H1 (cell line): Measurements from ENCODE around the gene HDHD5. TPM values are rescaled to one million over a fixed set of nuclear protein-coding genes. Genes with fewer than 3 reads are reported as not detected.

Experiments
- CTCF ChIA-PET: fragments of 300-600 bp; sonication (Branson Sonifier 250); formaldehyde crosslinking; loops from one replicate; lab custom pipeline; 2021; ENCODE audit not compliant: partially characterized antibody; lab: Charles Lee
- POLR2A ChIA-PET: fragments of 300-600 bp; sonication (Branson Sonifier 250); formaldehyde crosslinking; loops from one replicate; lab custom pipeline; 2021; ENCODE audit warnings: inconsistent platforms; ENCODE audit not compliant: partially characterized antibody; lab: Charles Lee
- DNase-seq, 2 experiments: peaks; one replicate each; pipeline versions ENCODE4 v3.0.0 to v3.0.0-alpha.2; 2010 to 2022; ENCODE audit warnings: low spot score in 2 of 2, low read depth in 1 of 2, mixed read lengths in 1 of 2
- FAIRE-seq: peaks from 2 replicates; lab custom pipeline; 2011; peaks lifted over from hg19 to GRCh38; lab: Jason Lieb, UNC
- H2AFZ ChIP-seq: 2 replicates; pipeline ENCODE4 v1.8.1; 2012; ENCODE audit warnings: low read length, inconsistent platforms
- H2AK5ac ChIP-seq: 2 replicates; pipeline ENCODE4 v1.6.1; 2013; ENCODE audit warnings: low read depth, low read length
- H2BK120ac ChIP-seq: replicated peaks from 2 replicates; pipeline ENCODE3; 2013; ENCODE audit warnings: low read depth, low read length, inconsistent platforms
- H2BK12ac ChIP-seq: 2 replicates; pipeline ENCODE4 v1.6.1; 2013; ENCODE audit warnings: low read depth, low read length
- H2BK15ac ChIP-seq: 2 replicates; pipeline ENCODE4 v1.6.1; 2013; ENCODE audit warnings: low read length
- H2BK20ac ChIP-seq: 2 replicates; pipeline ENCODE4 v1.6.1; 2013; ENCODE audit warnings: low read length
- H2BK5ac ChIP-seq: 2 replicates; pipeline ENCODE4 v1.6.1; 2013; ENCODE audit warnings: low read depth, low read length
- H3K14ac ChIP-seq: 2 replicates; pipeline ENCODE4 v1.6.1; 2013; ENCODE audit warnings: inconsistent platforms; ENCODE audit not compliant: insufficient read length
- H3K18ac ChIP-seq: 2 replicates; pipeline ENCODE4 v1.6.1; 2013; ENCODE audit warnings: low read length; ENCODE audit errors: extremely low read depth
- H3K23ac ChIP-seq: 2 replicates; pipeline ENCODE4 v1.6.1; 2013; ENCODE audit warnings: inconsistent platforms; ENCODE audit not compliant: insufficient read length
- H3K23me2 ChIP-seq: 2 replicates; pipeline ENCODE4 v1.6.1; 2013; ENCODE audit warnings: low read depth, low read length
- H3K27ac ChIP-seq: 2 replicates; pipeline ENCODE4 v1.6.1; 2011; ENCODE audit warnings: low read depth, low read length, inconsistent platforms
- H3K27me3 ChIP-seq, 4 experiments: replicated peaks in 1 of 4; 1 replicate in 1 of 4; 2 replicates in 3 of 4; pipeline versions ENCODE4 v1.6.1 to v1.8.1; 2011 to 2013; ENCODE audit warnings: low read length in 3 of 4, mild to moderate bottlenecking in 3 of 4, inconsistent platforms in 2 of 4, mixed read lengths in 2 of 4, moderate library complexity in 1 of 4; ENCODE audit not compliant: control insufficient read depth in 3 of 4, insufficient read depth in 3 of 4; ENCODE audit errors: extremely low read depth in 1 of 4
- H3K36me3 ChIP-seq, 4 experiments: 2 replicates each; pipeline versions ENCODE4 v1.6.1 to v1.8.1; 2011 to 2013; ENCODE audit warnings: mild to moderate bottlenecking in 4 of 4, low read length in 3 of 4, moderate library complexity in 2 of 4, control low read depth in 1 of 4, inconsistent platforms in 1 of 4; ENCODE audit not compliant: insufficient read depth in 4 of 4, control insufficient read depth in 2 of 4
- H3K4ac ChIP-seq: replicated peaks from 2 replicates; pipeline ENCODE3; 2013; ENCODE audit warnings: low read length, low read depth, mixed read lengths, inconsistent platforms; ENCODE audit not compliant: insufficient read length
- H3K4me1 ChIP-seq, 4 experiments: replicated peaks in 1 of 4; 1 replicate in 1 of 4; 2 replicates in 3 of 4; pipeline versions ENCODE4 v1.6.1 to v1.8.1; 2011 to 2013; ENCODE audit warnings: low read length in 3 of 4, inconsistent platforms in 2 of 4, mixed read lengths in 1 of 4; ENCODE audit not compliant: insufficient read depth in 4 of 4, control insufficient read depth in 3 of 4
- H3K4me2 ChIP-seq, 2 experiments: 2 replicates each; pipeline versions ENCODE4 v1.6.1 to v1.8.1; 2011 to 2013; ENCODE audit warnings: low read depth in 2 of 2, low read length in 2 of 2, control low read depth in 1 of 2, inconsistent platforms in 1 of 2, mild to moderate bottlenecking in 1 of 2; ENCODE audit not compliant: insufficient read depth in 1 of 2
- H3K4me3 ChIP-seq, 4 experiments: fragments of 200-600, 300-600 bp in 1 of 4; sonication (generic), shearing (Covaris generic), sonication (Bioruptor Twin) in 1 of 4; 2 replicates each; pipeline versions ENCODE4 v1.5.1 to v1.8.1; 2011 to 2016; ENCODE audit warnings: low read length in 4 of 4, low read depth in 3 of 4, control low read depth in 2 of 4, inconsistent platforms in 2 of 4, mild to moderate bottlenecking in 2 of 4, mixed read lengths in 1 of 4, moderate library complexity in 1 of 4; ENCODE audit not compliant: insufficient read depth in 2 of 4; ENCODE audit errors: extremely low read depth in 1 of 4
- H3K56ac ChIP-seq: replicated peaks from 2 replicates; pipeline ENCODE3; 2013; ENCODE audit warnings: low read depth, mild to moderate bottlenecking, mixed read lengths, low read length, inconsistent platforms; ENCODE audit not compliant: insufficient read length
- H3K79me1 ChIP-seq: 2 replicates; pipeline ENCODE4 v1.6.1; 2013; ENCODE audit warnings: low read depth, low read length, control low read depth
- H3K79me2 ChIP-seq, 2 experiments: 2 replicates each; pipeline versions ENCODE4 v1.6.1 to v1.8.1; 2012 to 2013; ENCODE audit warnings: low read length in 2 of 2, mild to moderate bottlenecking in 2 of 2, inconsistent platforms in 1 of 2; ENCODE audit not compliant: insufficient read depth in 2 of 2, control insufficient read depth in 1 of 2
- H3K9ac ChIP-seq, 4 experiments: replicated peaks in 1 of 4; 1 replicate in 1 of 4; 2 replicates in 3 of 4; pipeline versions ENCODE4 v1.6.1 to v1.8.1; 2011 to 2013; ENCODE audit warnings: low read depth in 3 of 4, low read length in 3 of 4, control low read depth in 2 of 4, mild to moderate bottlenecking in 2 of 4, moderate library complexity in 2 of 4, inconsistent platforms in 1 of 4; ENCODE audit errors: extremely low read depth in 1 of 4
- H3K9me3 ChIP-seq, 2 experiments: 2 replicates each; pipeline versions ENCODE4 v1.6.1 to v1.8.1; 2012 to 2013; ENCODE audit warnings: mild to moderate bottlenecking in 2 of 2, moderate library complexity in 2 of 2, control low read depth in 1 of 2, inconsistent platforms in 1 of 2, low read depth in 1 of 2, low read length in 1 of 2, mixed read lengths in 1 of 2; ENCODE audit not compliant: insufficient read depth in 2 of 2
- H4K20me1 ChIP-seq, 2 experiments: replicated peaks in 1 of 2; 2 replicates each; pipeline versions ENCODE3 to v1.8.1; 2011 to 2013; ENCODE audit warnings: inconsistent platforms in 2 of 2, low read length in 2 of 2, mild to moderate bottlenecking in 1 of 2; ENCODE audit not compliant: insufficient read depth in 2 of 2, control insufficient read depth in 1 of 2
- H4K5ac ChIP-seq: 2 replicates; pipeline ENCODE4 v1.6.1; 2013; ENCODE audit warnings: low read length, low read depth, mixed read lengths, inconsistent platforms; ENCODE audit not compliant: insufficient read length
- H4K8ac ChIP-seq: 2 replicates; pipeline ENCODE4 v1.8.0; 2013; ENCODE audit warnings: mild to moderate bottlenecking, moderate library complexity, low read length, inconsistent platforms; ENCODE audit not compliant: insufficient read depth; ENCODE audit errors: extremely low read depth
- H4K91ac ChIP-seq: replicated peaks from 2 replicates; pipeline ENCODE3; 2013; ENCODE audit warnings: low read length, mixed read lengths, inconsistent platforms; ENCODE audit not compliant: insufficient read length
- RAD21 ChIP-seq, 2 experiments: IDR thresholded peaks in 1 of 2; conservative IDR thresholded peaks in 1 of 2; 2 replicates each; pipeline ENCODE4 v1.6.1; 2011; ENCODE audit warnings: low read depth in 2 of 2, low read length in 2 of 2, improper control_type of control experiment in 1 of 2, inconsistent platforms in 1 of 2, mild to moderate bottlenecking in 1 of 2, moderate library complexity in 1 of 2
- WGBS, 2 experiments: shearing (Covaris generic) in 1 of 2; methylation state at CpG; one replicate each; pipeline versions ENCODE4 v1.1.6 to v1.1.7; 2013 to 2015; ENCODE audit warnings: low lambda C conversion rate in 2 of 2, mixed read lengths in 2 of 2, inconsistent platforms in 1 of 2, low coverage in 1 of 2, missing lambda C conversion rate in 1 of 2; ENCODE audit not compliant: insufficient replicate concordance in 2 of 2, insufficient coverage in 1 of 2, insufficient read length in 1 of 2; ENCODE audit errors: extremely low coverage in 1 of 2, missing lambda C conversion rate in 1 of 2; 5-methylcytosine and 5-hydroxymethylcytosine counted together
- polyA plus RNA-seq, 7 experiments: library from polyadenylated mRNA; depleted of rRNA in 3 of 7; stranded (reverse) in 5 of 7; unstranded in 2 of 7; fragments of >200 nt in 5 of 7; fragments of 200-250 nt in 2 of 7; gene quantifications; 1 replicate in 5 of 7; 2 replicates in 1 of 7; 4 replicates in 1 of 7; pipeline versions ENCODE4 v1.2.1 to v1.2.3, GENCODE V29; 2011 to 2013; ENCODE audit warnings: missing spikeins in 2 of 7, mixed read lengths in 2 of 7
- total RNA-seq: library from RNA; stranded (reverse); fragmentation: NEBNext Ultra II Directional; extraction: Animal tissue kit (Norgen Biotek cat#: 25700); gene quantifications from 2 replicates; pipeline ENCODE4 v1.2.1, GENCODE V29; 2021
- TF ChIP-seq, protein P1 (sequence below): IDR thresholded peaks from 2 replicates; pipeline ENCODE4 v1.6.1; 2011; ENCODE audit warnings: low read depth, mild to moderate bottlenecking, low read length; ENCODE audit not compliant: insufficient read depth
- TF ChIP-seq, protein P2 (sequence below), 3 experiments: IDR thresholded peaks; 1 replicate in 2 of 3; 2 replicates in 1 of 3; pipeline versions ENCODE4 v1.5.1 to v1.6.1; 2011; ENCODE audit warnings: low read length in 3 of 3, mild to moderate bottlenecking in 3 of 3, inconsistent platforms in 2 of 3, low read depth in 1 of 3, moderate library complexity in 1 of 3; ENCODE audit not compliant: insufficient read depth in 1 of 3; ENCODE audit errors: control extremely low read depth in 1 of 3

The HDHD5 gene
- total and polyA plus RNA-seq, 2 of the 8 experiments (the other 6 are each of a cell fraction or from before 2014, with no cell fraction given): 68.3 to 123 TPM

DNA sequence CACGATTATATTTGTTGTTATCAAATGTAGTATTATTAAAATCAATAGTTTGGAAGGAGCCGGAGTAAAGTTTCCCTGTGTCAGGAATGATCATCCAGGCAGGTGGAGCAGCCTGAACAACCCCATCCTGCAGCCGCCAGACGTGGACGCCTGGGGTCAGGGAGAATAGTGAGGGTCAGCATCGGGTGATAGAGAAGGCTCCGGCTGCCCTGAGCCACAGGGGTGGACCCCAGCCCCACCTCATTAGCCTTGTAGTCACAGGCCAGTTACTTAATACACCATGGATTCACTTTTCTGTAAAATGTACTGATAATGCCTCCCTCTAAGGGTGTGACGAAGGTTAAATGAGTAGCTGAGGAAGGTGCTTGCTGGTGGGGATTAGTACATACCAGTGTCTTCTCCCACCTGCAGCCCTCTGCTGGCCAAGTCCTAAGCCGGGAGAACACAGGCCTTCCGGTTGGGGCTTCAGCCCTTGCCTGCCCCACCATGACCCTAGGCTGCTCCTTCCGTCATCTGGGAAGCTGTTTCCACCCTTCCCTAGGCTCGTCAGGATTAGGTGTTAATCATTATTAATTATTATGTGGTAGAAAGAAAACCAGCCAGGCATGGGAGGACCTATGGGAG is 52.8 kb downstream of the HDHD5 start:
- peaks cover 0 to 11% (median 2%) of the 10 kb centered on the region in 4 experiments; a peak in 1 of 8 replicates for H3K36me3 ChIP-seq
- CTCF ChIA-PET: interaction anchor here (0.5 to 4.2 kb wide), 15 partner anchors 9 to 910 kb away, joined by 3 to 35 read pairs (median 6); no protein-coding TSS in a partner anchor
- DNase-seq: no peak

More for the DNA sequence above, 52.8 kb downstream of the HDHD5 start:
- 88% methylated on average over 12 of the region's 12 CpGs; no CpG with 5 or more reads in 1 of the 2 experiments for WGBS, 2 experiments
- Histone ChIP-seq H2AFZ (no peak overlapping the region), H3K14ac (no peak overlapping the region), H3K27me3 (no peaks in the 10 kb centered on the region), H3K4me3 (no peak overlapping the region), H4K20me1 (no peaks in the 10 kb centered on the region), H2BK20ac (no peak overlapping the region), H3K23ac (no peak overlapping the region), H2BK15ac (no peak overlapping the region), H3K79me1 (no peaks in the 10 kb centered on the region; the same call in 1 of the 2 replicates), H4K8ac (no peak overlapping the region; the same call in 1 of the 2 replicates), H3K23me2 (no peaks in the 10 kb centered on the region), H3K4ac (no peak overlapping the region), H2BK5ac (no peak overlapping the region), H3K4me1 (no peaks in the 10 kb centered on the region), H3K18ac (no peak overlapping the region), H3K56ac (no peak overlapping the region), H4K91ac (no peak overlapping the region), H3K27ac (no peak overlapping the region), H4K5ac (no peak overlapping the region), H3K79me2 (no peaks in the 10 kb centered on the region), H2AK5ac (no peak overlapping the region), H3K9ac (no peak overlapping the region), H2BK12ac (no peak overlapping the region), H2BK120ac (no peak overlapping the region), H3K9me3 (no peaks in the 10 kb centered on the region), H3K4me2 (no peak overlapping the region)
- POLR2A ChIA-PET: interaction anchor here (1.0 to 1.6 kb wide), 3 partner anchors 9 to 26 kb away, joined by 3 to 4 read pairs (median 3); no protein-coding TSS in a partner anchor
- peak; percentile 8 to 43; a peak in 3 of 4 replicates for TF ChIP-seq RAD21 (IDR thresholded peaks at IDR 0.05 in 1 of 2, conservative IDR thresholded peaks at IDR 0.05 in 1 of 2; ENCODE audit: low read depth in 2 of 2, low read length in 2 of 2)
- TF ChIP-seq, protein P1, sequence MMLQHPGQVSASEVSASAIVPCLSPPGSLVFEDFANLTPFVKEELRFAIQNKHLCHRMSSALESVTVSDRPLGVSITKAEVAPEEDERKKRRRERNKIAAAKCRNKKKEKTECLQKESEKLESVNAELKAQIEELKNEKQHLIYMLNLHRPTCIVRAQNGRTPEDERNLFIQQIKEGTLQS: no peak
- TF ChIP-seq, protein P2, sequence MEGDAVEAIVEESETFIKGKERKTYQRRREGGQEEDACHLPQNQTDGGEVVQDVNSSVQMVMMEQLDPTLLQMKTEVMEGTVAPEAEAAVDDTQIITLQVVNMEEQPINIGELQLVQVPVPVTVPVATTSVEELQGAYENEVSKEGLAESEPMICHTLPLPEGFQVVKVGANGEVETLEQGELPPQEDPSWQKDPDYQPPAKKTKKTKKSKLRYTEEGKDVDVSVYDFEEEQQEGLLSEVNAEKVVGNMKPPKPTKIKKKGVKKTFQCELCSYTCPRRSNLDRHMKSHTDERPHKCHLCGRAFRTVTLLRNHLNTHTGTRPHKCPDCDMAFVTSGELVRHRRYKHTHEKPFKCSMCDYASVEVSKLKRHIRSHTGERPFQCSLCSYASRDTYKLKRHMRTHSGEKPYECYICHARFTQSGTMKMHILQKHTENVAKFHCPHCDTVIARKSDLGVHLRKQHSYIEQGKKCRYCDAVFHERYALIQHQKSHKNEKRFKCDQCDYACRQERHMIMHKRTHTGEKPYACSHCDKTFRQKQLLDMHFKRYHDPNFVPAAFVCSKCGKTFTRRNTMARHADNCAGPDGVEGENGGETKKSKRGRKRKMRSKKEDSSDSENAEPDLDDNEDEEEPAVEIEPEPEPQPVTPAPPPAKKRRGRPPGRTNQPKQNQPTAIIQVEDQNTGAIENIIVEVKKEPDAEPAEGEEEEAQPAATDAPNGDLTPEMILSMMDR (IDR thresholded peaks at IDR 0.05; ENCODE audit: control extremely low read depth in 1 of 3, insufficient read depth in 1 of 3, low read depth in 1 of 3, low read length in 3 of 3): peak; percentile 46 to 57 (median 54)
- no peak for FAIRE-seq
